HG02623 (cell line): ENCODE data around the gene WDR72.

ENCODE experiments used
- ATAC-seq: cut with Tn5 transposase; IDR thresholded peaks from one replicate; pipeline ENCODE4 v1.9.1; 2021; ENCODE audit warnings: moderate library complexity; ENCODE audit not compliant: unreplicated experiment

WDR72 gene

DNA sequence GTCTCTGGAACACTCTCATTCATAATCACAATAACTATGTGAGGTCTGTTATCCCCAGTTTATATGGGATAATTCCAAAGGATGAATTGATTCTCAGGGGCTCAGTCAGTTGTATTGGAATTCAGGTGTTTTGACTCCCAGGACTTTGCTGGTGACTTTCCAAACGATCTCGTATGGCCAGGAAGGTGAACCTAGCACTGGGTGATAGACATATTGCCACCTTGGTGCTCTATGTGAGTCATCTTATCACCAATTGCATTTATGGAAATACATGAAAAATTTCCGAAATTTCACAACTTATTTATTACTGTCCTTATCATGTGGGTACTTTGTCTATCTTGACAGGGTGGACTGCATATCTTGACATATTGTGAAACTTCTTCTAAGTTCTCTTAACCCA is 287.3 kb downstream of the WDR72 start:
- no peak for ATAC-seq

DNA sequence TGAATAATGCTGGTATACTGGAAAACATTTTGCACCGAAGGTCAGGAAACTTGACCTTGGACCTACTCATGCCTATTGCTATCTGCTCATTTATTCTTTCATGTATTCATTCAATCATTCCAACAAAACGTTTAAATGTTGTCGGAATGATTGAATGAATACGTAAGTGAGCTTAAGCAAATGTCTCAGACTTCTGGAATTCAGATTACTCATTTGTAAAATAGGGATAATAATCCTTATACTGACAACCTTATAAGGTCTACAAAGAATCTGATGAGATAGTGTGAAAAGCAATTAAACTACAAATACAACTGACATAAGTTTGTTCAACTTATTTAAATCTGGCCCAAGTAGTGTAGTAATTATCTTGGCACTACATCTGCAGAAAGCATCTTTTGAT is 288.7 kb downstream of the WDR72 start:
- ATAC-seq, result no peak

DNA sequence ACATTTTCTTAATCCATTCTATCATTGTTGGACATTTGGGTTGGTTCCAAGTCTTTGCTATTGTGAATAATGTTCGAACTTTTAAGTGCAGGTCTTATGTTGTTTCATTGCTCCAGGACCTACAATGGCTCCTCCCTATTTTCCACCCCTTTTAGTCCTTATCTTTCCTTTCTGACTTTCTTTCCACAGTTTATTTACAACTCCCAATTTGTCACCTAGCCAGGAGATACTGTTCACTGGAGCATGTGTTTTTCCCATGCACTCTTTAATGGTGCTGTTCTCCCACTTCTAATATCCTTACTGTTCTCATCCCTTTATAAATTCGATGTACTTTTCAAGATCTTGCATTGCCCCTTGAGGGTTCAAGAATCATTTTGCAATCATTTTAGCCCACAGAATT is 290.0 kb downstream of the WDR72 start:
- ATAC-seq, result no peak
